Motor neuron (in vitro differentiated cells): Measurements from ENCODE around the gene ANKDD1A. TPM values are rescaled to one million over a fixed set of nuclear protein-coding genes. Genes with fewer than 3 reads are reported as not detected.

Source experiments
- ATAC-seq, 8 experiments: fragments of 200-7000 bp; cut with Tn5 transposase; replicated peaks in 6 of 8; 2 replicates each; pipeline ENCODE4 v1.8.0; 2021; ENCODE audit warnings: mild to moderate bottlenecking in 8 of 8, moderate library complexity in 8 of 8
- H3K27ac ChIP-seq, 2 donors: fragments of 250-450 bp; sonication (Bioruptor Pico); 2 replicates each; pipeline ENCODE4 v1.9.0; 2021; ENCODE audit warnings: antibody characterized with exemption in 2 of 2, mild to moderate bottlenecking in 2 of 2, moderate library complexity in 1 of 2
- H3K4me1 ChIP-seq, 2 donors: fragments of 250-450 bp; sonication (Bioruptor Pico); replicated peaks in 1 of 2; 2 replicates each; pipeline ENCODE4 v1.6.1; 2021; ENCODE audit warnings: antibody characterized with exemption in 2 of 2, mild to moderate bottlenecking in 2 of 2, moderate library complexity in 1 of 2
- H3K4me3 ChIP-seq, 5 donors: fragments of 250-450 bp; sonication (Bioruptor Pico); 2 replicates each; pipeline ENCODE4 v1.9.0; 2021; ENCODE audit warnings: antibody characterized with exemption in 5 of 5, mild to moderate bottlenecking in 5 of 5, moderate library complexity in 4 of 5
- WGBS, 10 experiments: fragments of 450-650 bp; shearing (Covaris generic); methylation state at CpG; one replicate each; pipeline ENCODE4 v1.0.0; 2022; 5-methylcytosine and 5-hydroxymethylcytosine counted together
- in situ Hi-C, 9 experiments: fragments of 400-800 bp; cut with MboI; loops; one replicate each; pipeline ENCODE4 v1.15.0; 2021; ENCODE audit warnings: low sequenced_read_pairs in 9 of 9, low pct_unique_long_range_greater_than_20kb in 2 of 9; ENCODE audit not compliant: unreplicated experiment in 9 of 9
- total RNA-seq, 8 experiments: library from RNA; unstranded; fragments of 300-600 nt; gene quantifications; 2 replicates each; pipeline versions ENCODE4 v1.2.3 to v1.2.4, GENCODE V29; 2022

ANKDD1A gene
- total RNA-seq, 8 experiments from 2014 or later = 1.0 to 7.7 (median 3.4) TPM

DNA sequence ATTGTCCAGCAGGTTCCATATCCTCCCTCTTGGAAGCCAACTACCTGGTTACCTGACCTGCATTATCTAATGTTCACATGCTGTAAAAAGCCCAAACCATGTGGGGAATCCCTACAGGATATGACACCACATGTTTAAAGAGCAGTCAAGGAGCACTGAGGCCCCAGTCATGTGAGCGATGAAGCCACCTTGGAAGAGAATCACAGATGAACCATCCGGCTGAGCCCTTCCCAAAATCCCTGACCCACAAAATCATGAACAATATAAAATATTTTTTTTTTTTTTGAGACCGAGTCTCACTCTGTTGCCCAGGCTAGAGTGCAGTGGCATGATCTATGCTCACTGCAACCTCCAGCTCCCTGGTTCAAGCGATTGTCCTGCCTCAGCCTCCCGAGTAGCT, 10.6 kb upstream of the ANKDD1A start:
- Histone ChIP-seq H3K27ac (no peak overlapping the region), H3K4me1 (no peaks in the 10 kb centered on the region), H3K4me3 (no peak overlapping the region)
- in situ Hi-C loops = loop anchor here in 2 of 9 experiments (10.0 to 25.0 kb wide), 2 partner anchors 164 to 166 kb away; no protein-coding TSS in a partner anchor
- no peak for ATAC-seq
- 80 to 100% (median 97%) methylated on average over 1 to 5 of the region's 5 CpGs; no CpG with 5 or more reads in 2 of the 10 experiments for WGBS, 10 experiments

DNA sequence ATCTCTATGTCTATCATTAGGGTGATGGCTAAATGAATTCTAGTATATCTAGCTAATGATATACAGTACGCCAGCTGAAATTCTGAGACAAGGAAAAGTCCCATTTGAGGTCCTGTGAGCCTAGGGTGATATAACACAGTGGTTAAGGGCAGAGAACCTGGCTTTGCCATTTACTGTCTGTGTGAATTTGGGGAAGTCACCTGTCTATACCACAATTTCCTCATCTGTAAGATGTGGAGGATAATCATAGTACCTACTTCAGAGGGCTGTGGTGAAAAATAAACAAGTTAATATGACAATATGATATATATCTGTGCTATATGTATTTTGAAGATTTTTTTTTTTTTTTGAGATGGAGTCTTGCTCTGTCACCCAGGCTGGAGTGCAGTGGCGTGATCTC, 9.8 kb upstream of the ANKDD1A start:
- Histone ChIP-seq H3K4me3 (no peak overlapping the region), H3K4me1 (no peaks in the 10 kb centered on the region), H3K27ac (no peak overlapping the region)
- in situ Hi-C loops = loop anchor here in 2 of 9 experiments (10.0 to 25.0 kb wide), 2 partner anchors 165 to 167 kb away; no protein-coding TSS in a partner anchor
- ATAC-seq = no peak
- 83 to 100% (median 100%) methylated on average over 1 to 2 of the region's 2 CpGs; no CpG with 5 or more reads in 3 of the 10 experiments for WGBS, 10 experiments

GRCh38 chr15:64902863-64903262, 8.8 kb upstream of the ANKDD1A start:
- 55 to 100% (median 88%) methylated on average over 1 to 4 of the region's 4 CpGs; no CpG with 5 or more reads in 1 of the 10 experiments for WGBS, 10 experiments

DNA sequence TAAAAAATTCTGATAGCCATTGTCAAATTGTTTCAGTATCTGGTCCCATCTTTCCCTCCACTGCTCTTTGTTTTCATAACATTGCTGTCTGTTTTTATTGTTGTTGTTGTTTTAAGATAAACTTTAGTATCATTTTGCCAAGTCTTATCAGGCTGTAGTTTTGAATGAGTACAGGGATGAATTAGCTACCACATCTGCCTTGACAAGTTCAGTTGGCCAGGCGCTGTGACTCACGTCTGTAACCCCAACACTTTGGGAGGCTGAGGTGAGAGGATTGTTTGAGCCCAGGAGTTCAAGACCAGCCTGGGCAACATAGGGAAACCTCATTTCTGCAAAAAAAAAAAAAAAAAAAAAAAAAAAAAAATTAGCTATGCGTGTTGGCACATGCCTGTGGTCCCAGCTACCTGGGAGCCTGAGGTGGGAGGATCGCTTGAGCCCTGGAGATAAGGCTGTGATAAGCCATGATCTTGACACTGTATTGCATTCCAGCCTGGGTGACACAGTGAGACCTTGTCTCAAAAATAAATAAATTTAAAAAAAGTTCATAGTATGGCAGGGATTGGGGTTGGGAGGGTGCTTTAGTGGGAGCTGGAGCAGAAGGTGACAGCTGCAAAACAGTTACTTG, 8.3 kb upstream of the ANKDD1A start:
- 60 to 100% (median 85%) methylated on average over 1 to 4 of the region's 4 CpGs; no CpG with 5 or more reads in 2 of the 10 experiments for WGBS, 10 experiments
- H3K4me1 ChIP-seq = no peaks in the 10 kb centered on the region
- in situ Hi-C loops = loop anchor here in 2 of 9 experiments (10.0 to 25.0 kb wide), 2 partner anchors 166 to 169 kb away; no protein-coding TSS in a partner anchor
- no peak overlapping the region for H3K4me3 ChIP-seq
- ATAC-seq = no peak
- H3K27ac ChIP-seq = no peak overlapping the region

More at GRCh38 chr15:64902863-64903262, 8.8 kb upstream of the ANKDD1A start:
- ATAC-seq = no peak
- in situ Hi-C loops = loop anchor here in 2 of 9 experiments (10.0 to 25.0 kb wide), 2 partner anchors 166 to 168 kb away; no protein-coding TSS in a partner anchor
- no peak overlapping the region for H3K4me3 ChIP-seq
- H3K4me1 ChIP-seq = no peaks in the 10 kb centered on the region
- no peak overlapping the region for H3K27ac ChIP-seq

GRCh38 chr15:64904189-64904588, 7.5 kb upstream of the ANKDD1A start:
- in situ Hi-C loops = loop anchor here in 2 of 9 experiments (10.0 to 25.0 kb wide), 2 partner anchors 167 to 169 kb away; no protein-coding TSS in a partner anchor
- Histone ChIP-seq H3K27ac (no peak overlapping the region), H3K4me3 (no peak overlapping the region), H3K4me1 (no peaks in the 10 kb centered on the region)
- no peak for ATAC-seq
- WGBS, 10 experiments = 71 to 100% (median 100%) methylated on average over 1 to 3 of the region's 4 CpGs; no CpG with 5 or more reads in 1 of the 10 experiments

DNA sequence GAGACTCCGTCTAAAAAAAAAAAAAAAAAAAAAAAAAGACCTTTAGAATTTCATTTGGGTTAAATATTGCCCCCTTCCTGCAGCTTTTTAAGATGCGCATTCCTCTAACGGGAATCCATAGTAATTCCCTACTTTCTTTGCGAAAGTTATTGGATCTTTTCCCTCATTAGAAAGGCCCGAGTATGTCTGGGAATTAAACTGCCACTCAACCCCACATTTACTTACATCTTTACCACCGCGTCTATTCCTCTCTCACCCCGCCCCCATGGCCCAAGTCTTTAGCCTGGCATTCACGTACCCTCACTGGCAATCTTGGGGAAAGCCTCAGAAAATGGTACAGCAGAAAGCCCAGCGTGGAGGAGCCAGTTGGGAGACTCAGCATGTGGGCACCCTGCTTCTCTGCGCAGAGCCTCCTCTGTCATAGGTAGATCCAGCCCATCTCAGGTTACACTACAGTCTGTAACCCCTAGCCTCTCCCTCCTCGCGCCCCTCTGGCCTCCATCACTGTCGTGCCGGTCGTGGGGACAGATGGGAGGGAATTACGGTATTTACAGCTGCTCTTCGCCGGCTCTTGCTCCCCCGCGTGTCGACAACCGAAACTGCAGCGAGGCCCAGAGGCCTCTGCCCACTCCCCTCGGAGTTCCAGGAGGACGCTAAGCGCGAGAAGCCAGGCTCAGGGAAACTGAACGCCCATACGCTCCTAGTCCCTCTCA, 6.4 kb upstream of the ANKDD1A start:
- WGBS, 10 experiments = 0 to 80% (median 29%) methylated on average over 2 to 10 of the region's 30 CpGs; no CpG with 5 or more reads in 1 of the 10 experiments
- in situ Hi-C loops = loop anchor here in 2 of 9 experiments (10.0 to 25.0 kb wide), 2 partner anchors 168 to 170 kb away; no protein-coding TSS in a partner anchor
- no peak overlapping the region for H3K4me3 ChIP-seq
- ATAC-seq = peak in 5 of 8 experiments; percentile 29 to 91 (median 75)
- H3K4me1 ChIP-seq = no peaks in the 10 kb centered on the region
- H3K27ac ChIP-seq = no peak overlapping the region

DNA sequence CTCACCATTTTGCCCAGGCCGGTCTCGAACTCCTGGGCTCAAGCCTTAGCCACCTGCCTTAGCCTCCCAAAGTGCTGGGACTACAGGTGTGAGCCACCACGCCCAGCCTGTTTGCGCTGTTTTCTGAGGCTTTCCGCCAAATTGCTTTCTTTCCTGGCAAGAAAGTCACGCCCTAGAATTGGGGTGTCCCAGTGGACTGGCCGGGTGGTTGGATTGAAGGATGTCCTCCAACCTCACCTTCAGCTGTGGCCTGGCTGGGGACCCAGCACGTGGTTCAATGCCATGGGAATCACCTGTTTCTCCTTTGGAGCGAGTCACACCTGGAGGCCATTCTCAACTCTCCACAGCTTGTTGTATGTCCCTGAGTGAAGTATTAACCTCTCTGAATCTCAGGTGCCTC, 5.8 kb upstream of the ANKDD1A start:
- in situ Hi-C loops = loop anchor here in 2 of 9 experiments (10.0 to 25.0 kb wide), 2 partner anchors 169 to 171 kb away; no protein-coding TSS in a partner anchor
- WGBS, 10 experiments = 67 to 98% (median 83%) methylated on average over 1 to 7 of the region's 9 CpGs; no CpG with 5 or more reads in 4 of the 10 experiments
- no peak overlapping the region for H3K27ac ChIP-seq
- ATAC-seq = no peak
- no peak overlapping the region for H3K4me3 ChIP-seq
- no peaks in the 10 kb centered on the region for H3K4me1 ChIP-seq

DNA sequence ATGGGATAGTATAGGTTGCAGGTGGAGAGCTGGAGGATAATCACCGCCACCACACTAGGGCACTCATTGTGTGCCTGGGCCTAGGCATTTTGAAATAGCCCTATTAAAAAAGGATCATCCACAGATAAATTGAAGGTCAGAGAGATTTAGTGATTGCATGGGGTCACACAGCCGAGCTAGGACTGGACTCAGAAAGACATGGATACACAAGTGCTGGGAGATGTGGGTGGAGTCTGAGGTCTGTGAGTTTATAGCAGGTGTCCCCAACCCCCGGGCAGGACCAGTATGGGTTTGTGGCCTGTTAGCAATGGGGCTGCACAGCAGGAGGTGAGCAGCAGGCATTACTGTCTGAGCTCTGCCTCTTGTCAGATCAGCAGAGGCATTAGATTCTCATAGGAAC, 5.3 kb upstream of the ANKDD1A start:
- Histone ChIP-seq H3K27ac (no peak overlapping the region), H3K4me1 (no peaks in the 10 kb centered on the region), H3K4me3 (no peak overlapping the region)
- 82 to 100% (median 100%) methylated on average over 1 to 3 of the region's 3 CpGs; no CpG with 5 or more reads in 7 of the 10 experiments for WGBS, 10 experiments
- in situ Hi-C loops = loop anchor here in 2 of 9 experiments (10.0 to 25.0 kb wide), 2 partner anchors 169 to 172 kb away; no protein-coding TSS in a partner anchor
- ATAC-seq = no peak

GRCh38 chr15:64907991-64908390, 3.7 kb upstream of the ANKDD1A start:
- ATAC-seq = no peak
- 0 to 100% (median 62%) methylated on average over 1 of the region's 1 CpG for WGBS, 10 experiments
- no peak overlapping the region for H3K4me3 ChIP-seq
- in situ Hi-C loops = loop anchor here in 2 of 9 experiments (10.0 to 25.0 kb wide), 2 partner anchors 171 to 173 kb away; no protein-coding TSS in a partner anchor
- H3K27ac ChIP-seq = no peak overlapping the region
- H3K4me1 ChIP-seq = peaks cover 0 to 6% of the 10 kb centered on the region in 2 donors

- no peak overlapping the region for H3K27ac ChIP-seq
- 19 to 100% (median 90%) methylated on average over 1 to 3 of the region's 3 CpGs; no CpG with 5 or more reads in 5 of the 10 experiments for WGBS, 10 experiments
- H3K4me1 ChIP-seq = peaks cover 0 to 6% of the 10 kb centered on the region in 2 donors
- ATAC-seq = no peak
- in situ Hi-C loops = loop anchor here in 2 of 9 experiments (10.0 to 25.0 kb wide), 2 partner anchors 172 to 175 kb away; no protein-coding TSS in a partner anchor
- H3K4me3 ChIP-seq = no peak overlapping the region
These were observed 2.2 kb upstream of the ANKDD1A start for GRCh38 chr15:64909546-64909945.

GRCh38 chr15:64912379-64913325, 950 bp downstream of the ANKDD1A start:
- H3K27ac ChIP-seq = no peak overlapping the region
- in situ Hi-C loops = loop anchor here in 1 of 9 experiments (25.0 kb wide), 1 partner anchor 175 kb away; no protein-coding TSS in a partner anchor
- H3K4me1 ChIP-seq = peaks cover 0 to 12% of the 10 kb centered on the region in 2 donors
- ATAC-seq = peak in 2 of 8 experiments; percentile 8 to 32
- H3K4me3 ChIP-seq = peak overlapping the region in 2 of 5 donors; percentile 34 to 61
- WGBS, 10 experiments = 70 to 100% (median 95%) methylated on average over 1 to 5 of the region's 15 CpGs; no CpG with 5 or more reads in 4 of the 10 experiments
